Dedifferentiated amniotic fluid mesenchymal stem cell (primary cell): ENCODE measurements around the gene LY6G6D.

ENCODE experiments used
- DNase-seq: peaks from one replicate; pipeline ENCODE4 v3.0.0-alpha.2; 2016; ENCODE audit errors: extremely low spot score

Gene LY6G6D

GRCh38 chr6:31736021-31736767 is 21.0 kb downstream of the LY6G6D start, which contains the start of gene CLIC1:
TSS of gene CLIC1 (minus strand) at chr6:31736530. CDS start at chr6:31736300, 230 bp downstream.
- DNase-seq: peak; percentile 66

- DNase-seq: no peak
Observed at GRCh38 chr6:31736768-31737314, 21.7 kb downstream of the LY6G6D start.

- no peak for DNase-seq
Observed at GRCh38 chr6:31737315-31737990, 22.3 kb downstream of the LY6G6D start.

GRCh38 chr6:31737991-31738979 is 23.1 kb downstream of the LY6G6D start:
- DNase-seq: peak; percentile 41

GRCh38 chr6:31739639-31740396 is 24.7 kb downstream of the LY6G6D start, which contains the start of gene MSH5:
TSS of gene MSH5 (plus strand) at chr6:31740005. CDS start at chr6:31740467, 462 bp downstream.
- peak; percentile 99 for DNase-seq

GRCh38 chr6:31740397-31741223 is 25.5 kb downstream of the LY6G6D start:
- no peak for DNase-seq

GRCh38 chr6:31741815-31742214 is 26.7 kb downstream of the LY6G6D start:
- no peak for DNase-seq

- no peak for DNase-seq
Observed at GRCh38 chr6:31742894-31743293, 27.7 kb downstream of the LY6G6D start.

- DNase-seq: no peak
Observed at GRCh38 chr6:31744422-31744821, 29.3 kb downstream of the LY6G6D start.

GRCh38 chr6:31749301-31750036 is 34.3 kb downstream of the LY6G6D start:
- no peak for DNase-seq

GRCh38 chr6:31750411-31751022 is 35.4 kb downstream of the LY6G6D start:
- no peak for DNase-seq

- DNase-seq: no peak
Observed at GRCh38 chr6:31752739-31753319, 37.7 kb downstream of the LY6G6D start.

- no peak for DNase-seq
Observed at GRCh38 chr6:31758281-31758680, 43.1 kb downstream of the LY6G6D start.

GRCh38 chr6:31760790-31761189 is 45.6 kb downstream of the LY6G6D start:
- no peak for DNase-seq

- no peak for DNase-seq
Observed at GRCh38 chr6:31761343-31761742, 46.2 kb downstream of the LY6G6D start.

GRCh38 chr6:31762356-31762755 is 47.2 kb downstream of the LY6G6D start, which contains the start of gene SAPCD1:
TSS of gene SAPCD1 (plus strand) at chr6:31762656. CDS start at chr6:31763055, 399 bp downstream.
- no peak for DNase-seq

- no peak for DNase-seq
Observed at GRCh38 chr6:31762878-31763618, 47.9 kb downstream of the LY6G6D start.

- peak; percentile 73 for DNase-seq
Observed at GRCh38 chr6:31763619-31763940, 48.4 kb downstream of the LY6G6D start.
